Posterior cingulate gyrus (tissue), 11 donors: ENCODE data around the gene SLC5A6.
A peak's percentile ranks its signal among the peaks of the same experiment; 100 is the strongest.
"Not testable (repeated sequence)": the region's sequence is repeated elsewhere in the genome, so short reads cannot be mapped to it uniquely, and the experiment has no call there.

Experiments
- DNase-seq, 10 donors: peaks; one replicate each; pipeline versions ENCODE4 v3.0.0 to v3.0.0-alpha.2; 2020 to 2021; ENCODE audit warnings: mixed read lengths in 3 of 10
- intact Hi-C: fragments of 100-400 bp; cut with DNase I; formaldehyde crosslinking; loops from one replicate; pipeline ENCODE4 v1.15.1; 2023

Gene SLC5A6

DNA sequence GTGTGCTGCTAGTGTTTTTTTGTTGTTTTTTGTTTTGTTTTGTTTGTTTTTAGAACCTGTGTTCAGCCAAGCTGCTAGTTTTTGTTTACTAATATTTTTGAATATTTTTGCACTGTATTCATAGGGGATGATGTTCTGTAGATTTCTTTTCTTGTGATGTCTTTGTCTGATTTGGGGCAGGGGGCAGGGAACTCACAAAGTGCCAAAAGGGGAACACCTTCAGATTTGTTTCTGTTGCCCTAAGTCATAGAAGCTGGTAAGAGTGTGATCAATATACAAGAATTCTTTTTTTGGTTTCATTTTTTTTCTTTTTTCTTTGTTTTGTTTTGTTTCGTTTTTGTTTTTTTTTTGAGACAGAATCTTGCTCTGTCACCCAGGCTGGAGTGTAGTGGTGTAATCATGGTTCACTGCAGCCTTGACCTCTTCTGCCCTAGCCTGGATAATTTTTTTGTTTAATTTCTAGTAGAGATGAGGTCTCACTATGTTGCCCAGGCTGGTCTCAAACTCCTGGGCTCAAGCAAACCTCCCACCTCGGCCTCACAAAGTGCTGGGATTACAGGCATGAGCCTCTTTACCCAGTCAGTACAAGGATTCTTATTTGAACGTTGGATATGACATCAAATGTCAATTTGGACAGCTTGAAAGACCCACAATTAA lies 32.6 kb downstream of the SLC5A6 start:
- intact Hi-C loops, result no loop called here
- no peak for DNase-seq

DNA sequence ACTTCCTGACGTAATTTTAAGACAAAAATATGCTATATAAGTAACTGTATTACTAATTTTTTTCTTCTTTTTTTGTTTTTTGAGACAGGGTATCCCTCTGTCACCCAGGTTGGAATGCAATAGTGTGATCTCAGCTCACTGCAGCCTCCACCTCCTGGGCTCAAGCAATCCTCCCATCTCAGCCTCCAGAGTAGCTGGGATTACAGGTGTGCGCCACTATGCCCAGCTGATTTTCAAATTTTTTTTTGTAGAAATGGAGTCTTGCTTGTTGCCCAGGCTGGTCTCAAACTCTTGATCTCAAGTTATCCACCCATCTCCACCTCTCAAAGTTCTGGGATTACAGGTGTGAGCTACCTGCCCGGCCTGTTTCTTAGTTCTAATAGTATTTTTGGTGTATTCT lies 33.6 kb downstream of the SLC5A6 start:
- intact Hi-C loops, result no loop called here
- DNase-seq, result no peak

DNA sequence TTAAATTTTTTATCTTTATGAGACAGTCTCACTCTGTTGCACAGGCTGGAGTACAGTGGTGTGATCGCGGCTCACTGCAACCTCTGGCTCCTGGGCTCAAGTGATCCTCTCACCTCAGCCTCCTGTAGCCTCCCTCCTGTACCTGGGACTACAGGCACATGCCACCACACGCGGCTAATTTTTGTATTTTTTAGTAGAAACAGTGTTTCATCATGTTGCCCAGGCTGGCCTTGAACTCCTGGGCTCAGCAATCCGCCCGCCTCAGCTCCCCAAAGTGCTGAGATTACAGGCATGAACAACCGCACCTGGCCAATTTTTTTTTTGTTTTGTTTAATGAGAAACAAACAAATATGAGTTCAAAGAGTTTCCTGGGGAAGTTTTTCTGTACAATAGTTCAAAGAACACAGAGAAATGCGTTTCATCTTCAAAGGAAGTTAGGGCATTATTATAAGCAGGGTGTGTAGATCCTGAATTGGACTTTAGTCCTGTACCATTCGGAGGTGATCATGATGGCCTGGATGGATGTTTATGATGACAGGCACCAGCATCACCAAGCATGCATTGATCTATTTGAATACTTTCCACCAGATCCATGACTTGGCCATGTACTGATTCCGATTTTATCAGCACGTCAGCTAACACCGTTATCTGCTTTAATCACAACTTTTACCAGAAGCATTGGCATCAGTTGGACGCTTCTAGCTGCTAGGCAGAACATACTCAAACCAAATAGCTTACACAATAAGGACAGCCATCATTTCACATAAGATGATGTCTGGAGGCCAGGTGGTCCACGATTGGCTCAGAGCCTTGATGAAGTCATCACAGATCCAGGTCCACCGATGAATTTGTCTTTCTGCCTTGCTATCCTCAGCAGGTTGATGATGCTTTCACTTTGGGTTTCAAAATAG lies 34.4 kb downstream of the SLC5A6 start:
- intact Hi-C loops, result no loop called here
- DNase-seq, result no peak

DNA sequence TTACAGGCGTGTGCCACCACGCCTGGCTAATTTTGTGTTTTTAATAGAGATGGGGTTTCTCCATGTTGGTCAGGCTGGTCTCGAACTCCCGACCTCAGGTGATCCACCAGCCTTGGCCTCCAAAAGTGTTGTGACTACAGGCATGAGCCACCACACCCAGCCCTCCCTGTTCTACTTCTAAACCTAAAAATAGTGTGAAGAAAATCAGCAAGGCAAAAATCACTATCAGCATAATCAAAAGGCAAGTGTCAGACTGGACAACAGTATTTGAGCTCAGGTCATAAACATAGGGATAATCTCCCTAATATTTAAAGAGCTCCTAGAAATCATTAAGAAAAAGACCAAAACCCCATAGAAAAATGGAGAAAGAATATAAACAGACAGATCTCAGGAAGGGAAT lies 36.3 kb downstream of the SLC5A6 start:
- intact Hi-C loops, DNase-seq: not testable (repeated sequence)

DNA sequence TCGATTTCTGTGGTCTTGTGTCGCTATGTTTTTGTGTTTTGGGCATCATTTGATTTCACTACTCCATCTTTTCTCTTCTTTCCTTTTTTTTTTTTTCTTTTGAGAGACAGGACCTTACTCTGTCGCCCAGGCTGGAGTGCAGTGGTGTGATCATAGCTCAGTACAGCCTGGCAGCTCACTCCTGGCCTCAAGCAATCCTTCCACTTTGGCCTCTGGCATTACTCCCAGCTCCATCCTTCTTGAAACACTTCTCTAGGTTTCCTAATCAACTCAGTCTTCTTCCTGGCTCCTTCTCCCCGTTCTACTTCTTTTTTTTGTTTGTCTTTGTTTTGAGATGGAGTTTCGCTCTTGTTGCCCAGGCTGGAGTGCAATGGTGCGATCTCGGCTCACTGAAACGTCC lies 36.7 kb downstream of the SLC5A6 start:
- DNase-seq, result no peak
- intact Hi-C loops, result no loop called here

DNA sequence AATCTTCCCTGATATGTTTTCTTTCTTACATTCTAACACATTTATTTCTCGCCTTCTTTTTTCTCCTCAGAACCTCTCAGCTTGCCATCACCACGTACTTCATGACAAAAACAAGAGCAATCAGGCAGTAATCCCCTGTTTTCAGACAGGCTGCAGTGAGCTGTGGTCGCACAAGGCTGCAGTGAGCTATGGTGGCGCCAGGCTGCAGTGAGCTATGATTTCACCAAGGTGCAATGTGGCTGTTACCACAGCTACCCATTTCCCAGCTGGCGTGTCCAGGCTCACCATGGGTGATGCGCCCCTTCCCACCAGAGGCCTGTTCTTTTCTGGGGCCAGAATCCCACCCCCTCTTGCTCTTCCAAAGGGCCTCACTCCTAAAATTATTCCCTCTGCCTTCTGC lies 37.4 kb downstream of the SLC5A6 start:
- DNase-seq, result peak in 1 of 10 donors; percentile 87
- intact Hi-C loops, result no loop called here

DNA sequence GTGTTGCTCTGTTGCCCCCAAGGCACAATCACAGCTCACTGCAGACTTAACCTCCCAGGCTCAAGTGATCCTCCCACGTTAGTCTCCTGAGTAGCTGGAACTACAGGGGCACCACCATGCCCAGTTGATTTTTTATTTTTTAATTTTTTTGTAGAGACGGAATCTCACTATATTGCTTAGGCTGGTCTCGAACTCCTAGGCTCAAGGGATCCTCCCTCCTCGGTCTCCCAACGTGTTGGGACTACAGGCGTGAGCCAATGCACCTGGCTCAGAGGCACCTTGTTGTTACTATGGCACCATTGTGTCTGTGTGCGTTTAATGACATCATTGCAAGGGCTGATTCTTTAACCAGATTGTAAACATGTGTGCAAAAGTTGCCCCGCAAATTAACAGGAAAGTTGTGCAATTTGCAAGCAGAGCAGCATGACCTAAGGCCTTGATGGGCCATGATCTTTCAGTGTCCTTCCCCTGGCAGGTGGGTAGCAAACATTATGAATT lies 40.7 kb downstream of the SLC5A6 start:
- DNase-seq, result no peak

DNA sequence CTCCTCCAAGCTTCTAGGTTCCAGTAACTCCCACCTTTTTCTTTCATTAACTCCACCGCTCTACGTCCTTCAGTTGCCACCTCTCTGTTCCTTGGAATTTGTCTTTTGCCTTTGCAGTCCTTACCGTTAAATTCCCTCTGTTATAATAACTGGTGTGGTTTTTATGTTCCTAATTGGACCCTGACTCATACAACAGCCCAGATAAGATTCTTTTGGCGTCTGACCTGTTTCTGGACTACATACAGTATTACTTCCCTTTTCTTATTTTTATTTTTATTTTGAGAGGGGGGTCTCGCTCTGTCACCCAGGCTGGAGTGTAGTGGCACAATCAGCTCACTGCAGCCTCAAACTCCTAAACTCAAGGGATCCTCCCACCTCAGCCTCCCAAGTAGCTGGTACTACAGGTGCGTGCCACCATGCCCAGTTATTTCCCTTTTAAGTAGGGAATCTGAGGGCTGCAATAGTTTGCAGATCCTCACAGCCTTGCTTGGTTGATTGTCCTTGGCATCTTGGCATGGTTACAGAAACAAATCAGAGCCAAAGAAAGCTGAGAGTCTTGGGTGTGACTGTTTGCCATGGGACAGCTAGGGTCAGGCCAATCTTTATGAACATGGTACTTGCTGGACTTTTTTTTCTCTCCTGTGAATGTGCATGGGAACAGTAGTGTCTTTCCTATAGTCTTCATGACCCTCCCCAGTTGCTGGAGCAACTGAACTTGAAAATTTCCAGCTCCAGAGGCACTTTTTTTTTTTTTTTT lies 41.3 kb downstream of the SLC5A6 start:
- DNase-seq, result no peak
- intact Hi-C loops, result no loop called here

More for the DNA sequence above, 40.7 kb downstream of the SLC5A6 start:
- intact Hi-C loops, result no loop called here

DNA sequence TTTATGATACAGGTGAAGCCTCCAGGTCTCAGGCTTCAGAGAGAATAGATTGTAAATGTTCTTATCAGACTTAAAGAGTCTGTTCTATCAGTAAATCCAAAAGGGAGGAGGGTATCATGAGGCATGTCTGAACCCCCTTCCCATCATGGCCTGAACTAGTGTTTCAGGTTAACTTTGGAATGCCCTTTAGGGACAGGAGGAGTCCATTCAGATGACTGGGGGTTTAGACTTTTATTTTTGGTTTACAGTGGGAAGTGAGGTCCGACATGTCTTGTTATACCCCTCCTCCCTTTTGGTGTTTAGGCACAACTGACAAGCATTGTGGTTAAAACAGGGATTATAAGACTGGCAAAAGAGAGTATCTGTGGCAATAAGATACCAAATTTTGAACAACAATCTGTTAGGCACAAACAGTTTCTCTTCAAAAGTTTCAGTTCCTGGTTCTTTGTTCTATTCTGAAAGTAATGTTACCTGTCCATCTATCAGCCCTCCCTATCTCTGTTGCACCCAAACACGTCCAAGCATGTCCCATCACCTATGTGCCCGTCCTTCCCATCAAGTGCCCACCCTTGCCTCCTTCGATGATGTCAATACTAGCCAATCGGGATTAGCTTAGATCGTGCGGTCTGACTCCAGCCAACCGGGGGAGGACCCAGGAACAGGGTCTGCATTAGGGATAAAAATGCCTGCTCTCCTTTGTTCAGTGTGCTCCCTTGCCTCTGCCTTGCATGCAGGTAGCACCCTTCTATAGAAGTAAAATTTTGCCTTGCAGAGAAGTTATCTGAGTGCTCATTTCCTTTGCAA lies 46.9 kb downstream of the SLC5A6 start:
- intact Hi-C loops, result no loop called here
- DNase-seq, result no peak

DNA sequence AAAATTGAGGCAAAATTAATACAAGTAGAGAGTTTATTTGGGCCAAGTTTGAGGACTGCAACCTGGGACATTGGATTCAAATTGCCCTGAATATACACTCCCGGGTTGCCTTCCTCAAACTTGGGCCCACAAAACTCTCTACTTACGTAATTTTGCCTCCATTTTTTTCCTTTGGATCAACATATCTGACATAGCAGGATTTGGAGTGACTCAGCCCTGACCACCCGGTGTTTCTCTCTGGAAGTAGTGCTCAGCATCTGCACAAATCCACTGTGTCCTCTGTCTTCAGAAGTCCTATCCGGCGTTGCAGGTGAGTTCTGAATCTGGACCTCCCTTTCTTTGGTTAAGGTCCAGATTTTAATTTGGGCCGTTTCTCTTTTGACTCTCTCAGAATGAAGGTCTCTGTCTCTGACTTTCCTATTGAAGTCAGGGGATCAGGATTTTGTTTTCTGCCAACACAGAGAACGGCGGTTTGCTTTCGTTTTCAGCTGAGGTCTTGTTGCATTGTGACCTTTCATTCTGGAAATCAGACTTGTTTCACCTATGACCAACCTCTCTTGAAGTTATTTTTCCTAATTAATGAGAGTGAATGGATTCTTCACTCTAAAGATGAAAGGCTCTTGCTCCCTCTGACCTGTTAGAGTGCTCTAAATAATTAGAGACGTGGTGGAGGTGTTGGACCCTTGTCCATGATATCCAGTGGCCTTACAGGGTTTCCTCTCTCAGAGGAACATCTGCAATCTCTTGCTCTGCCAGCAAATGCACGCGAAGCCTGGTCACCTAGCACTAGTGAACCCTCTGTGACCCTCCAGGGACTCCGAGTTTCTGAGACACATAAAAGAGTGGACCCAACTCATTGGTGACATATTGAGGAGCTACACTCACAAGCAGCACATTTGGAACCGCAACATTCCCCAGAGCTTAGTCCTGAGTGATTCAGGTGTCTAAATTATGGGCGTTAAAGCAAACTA lies 49.6 kb downstream of the SLC5A6 start:
- intact Hi-C loops, result no loop called here

DNA sequence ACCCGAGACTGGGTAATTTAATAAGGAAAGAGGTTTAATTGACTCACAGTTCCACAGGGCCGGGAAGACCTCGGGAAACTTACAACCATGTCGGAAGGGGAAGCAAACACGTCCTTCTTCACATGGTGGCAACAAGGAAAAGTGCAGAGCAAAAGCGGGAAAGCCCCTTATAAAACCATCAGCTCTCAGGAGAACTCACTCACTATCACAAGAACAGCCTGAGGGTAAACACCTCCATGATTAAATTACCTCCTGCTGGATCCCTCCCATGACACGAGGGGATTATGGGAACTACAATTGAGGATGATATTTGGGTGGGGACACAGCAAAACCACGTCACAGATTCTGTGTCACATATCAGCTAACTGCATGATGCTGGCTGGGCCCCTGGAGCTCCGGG lies 51.9 kb downstream of the SLC5A6 start:
- no peak for DNase-seq
- intact Hi-C loops, result no loop called here

More for the DNA sequence above, 49.6 kb downstream of the SLC5A6 start:
- DNase-seq, result no peak

DNA sequence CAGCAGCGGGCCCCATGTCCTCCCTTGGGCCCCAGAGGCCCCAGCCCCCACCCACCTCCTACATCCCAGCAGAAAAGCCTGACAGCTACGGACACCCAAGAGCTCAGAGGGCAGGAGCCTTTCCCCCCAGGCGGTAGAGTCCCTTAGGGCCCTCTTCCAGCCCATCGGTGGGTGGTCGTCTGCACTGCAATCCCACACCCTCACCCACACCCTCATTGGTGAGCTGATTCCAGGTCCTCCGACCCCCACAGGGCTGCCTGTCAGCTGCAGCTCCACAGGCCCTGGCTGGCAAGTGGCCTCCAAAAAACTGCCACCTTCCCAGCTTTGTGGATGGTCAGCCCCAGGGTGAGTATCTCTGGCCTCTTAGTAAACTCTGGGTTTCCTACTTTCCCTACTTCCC lies 52.8 kb downstream of the SLC5A6 start:
- intact Hi-C loops, result no loop called here
- DNase-seq, result no peak

DNA sequence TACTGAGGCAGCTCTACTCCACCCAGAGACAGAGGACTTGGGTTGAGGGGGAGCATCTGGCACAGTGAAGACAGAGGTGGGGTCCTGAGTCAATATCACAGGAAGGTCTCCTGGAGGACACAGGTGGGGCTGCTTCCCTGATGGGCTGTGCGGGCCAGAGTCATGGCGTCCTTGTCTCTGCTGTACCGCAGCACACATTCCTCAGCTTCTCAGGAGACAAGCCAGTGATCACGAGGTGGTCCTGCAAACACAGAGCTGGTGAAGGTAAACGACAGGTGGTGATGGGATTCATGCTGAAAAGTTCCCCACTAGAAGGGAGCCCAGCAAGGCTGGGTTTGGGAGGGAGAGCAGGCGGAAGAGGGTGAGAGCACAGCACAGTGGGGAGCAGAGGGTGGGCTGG lies 53.6 kb downstream of the SLC5A6 start:
- DNase-seq, result no peak
- intact Hi-C loops, result no loop called here

DNA sequence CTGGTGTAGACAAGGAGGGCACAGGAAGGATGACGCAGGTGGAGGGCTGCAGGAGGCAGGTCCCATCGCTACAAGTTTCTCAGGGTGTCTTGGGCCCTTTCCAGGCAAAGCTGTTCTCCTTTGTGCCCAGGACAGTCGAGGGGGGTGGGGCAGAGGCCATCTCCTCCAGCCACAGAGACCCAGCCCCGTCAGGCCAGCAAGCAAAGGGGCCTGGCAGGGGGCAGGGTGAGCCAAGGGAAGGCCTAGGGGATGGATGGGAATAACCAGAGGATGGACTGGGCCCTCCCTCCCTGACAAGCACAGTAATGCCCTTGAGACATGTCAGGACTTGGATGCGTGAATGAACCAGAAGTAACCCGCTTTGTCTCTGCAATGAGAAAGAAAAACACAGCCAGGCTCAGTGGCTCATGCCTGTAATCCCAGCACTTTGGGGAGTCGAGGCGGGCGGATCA lies 57.0 kb downstream of the SLC5A6 start:
- no peak for DNase-seq
- intact Hi-C loops, result no loop called here

DNA sequence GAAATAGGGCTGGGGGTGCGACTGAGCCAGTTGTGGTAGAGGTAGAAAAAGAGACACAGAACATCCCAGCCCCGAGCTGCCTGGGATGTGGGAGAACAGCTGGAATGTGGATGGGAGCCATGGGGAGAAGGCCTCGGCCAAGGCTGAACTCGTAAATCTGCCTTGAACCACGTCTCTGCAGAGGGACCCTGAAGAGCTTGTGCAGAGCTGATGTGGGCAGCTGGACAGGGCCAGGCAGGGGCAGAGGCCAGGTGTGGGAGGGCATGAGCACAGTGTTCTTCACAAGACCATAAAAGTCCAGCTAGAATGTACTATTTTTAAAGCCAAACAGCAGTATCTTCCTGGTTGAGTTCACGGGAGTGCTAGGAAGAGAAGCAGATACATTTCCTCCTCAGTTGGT lies 57.6 kb downstream of the SLC5A6 start:
- DNase-seq, result no peak
- intact Hi-C loops, result no loop called here

DNA sequence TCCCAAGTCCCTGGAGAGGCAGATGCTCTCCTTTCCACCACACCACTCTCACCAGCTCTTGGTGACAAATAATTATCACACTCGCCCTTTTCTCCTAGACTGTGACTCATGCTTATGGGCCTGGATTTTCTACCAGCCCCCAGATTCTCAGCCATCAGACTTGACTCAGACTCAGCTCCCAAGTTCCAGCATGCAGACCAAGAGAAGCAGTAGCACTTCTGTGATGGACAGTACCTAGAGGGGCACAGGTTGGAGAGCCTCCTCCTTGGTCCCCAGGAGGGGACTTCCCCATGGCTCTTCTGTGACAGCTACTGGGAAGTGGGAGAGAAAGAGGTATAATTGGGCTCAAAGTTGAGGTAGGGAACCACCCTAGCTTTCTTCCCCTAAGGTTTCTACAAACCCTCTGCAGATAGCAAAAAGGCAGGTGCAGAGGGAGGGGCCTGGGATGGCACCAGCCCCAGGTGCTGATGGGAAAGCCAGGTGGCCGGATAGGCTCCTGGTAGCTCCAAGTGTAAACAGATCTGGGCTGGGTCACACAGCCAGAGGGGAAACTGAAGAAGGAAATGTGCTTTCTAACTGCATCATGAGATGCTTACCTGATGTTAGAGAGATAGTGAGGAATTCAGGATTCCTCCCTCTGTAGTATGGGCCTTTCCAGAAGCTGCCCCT lies 59.1 kb downstream of the SLC5A6 start:
- peak in 1 of 10 donors; percentile 26 for DNase-seq
- intact Hi-C loops, result no loop called here

DNA sequence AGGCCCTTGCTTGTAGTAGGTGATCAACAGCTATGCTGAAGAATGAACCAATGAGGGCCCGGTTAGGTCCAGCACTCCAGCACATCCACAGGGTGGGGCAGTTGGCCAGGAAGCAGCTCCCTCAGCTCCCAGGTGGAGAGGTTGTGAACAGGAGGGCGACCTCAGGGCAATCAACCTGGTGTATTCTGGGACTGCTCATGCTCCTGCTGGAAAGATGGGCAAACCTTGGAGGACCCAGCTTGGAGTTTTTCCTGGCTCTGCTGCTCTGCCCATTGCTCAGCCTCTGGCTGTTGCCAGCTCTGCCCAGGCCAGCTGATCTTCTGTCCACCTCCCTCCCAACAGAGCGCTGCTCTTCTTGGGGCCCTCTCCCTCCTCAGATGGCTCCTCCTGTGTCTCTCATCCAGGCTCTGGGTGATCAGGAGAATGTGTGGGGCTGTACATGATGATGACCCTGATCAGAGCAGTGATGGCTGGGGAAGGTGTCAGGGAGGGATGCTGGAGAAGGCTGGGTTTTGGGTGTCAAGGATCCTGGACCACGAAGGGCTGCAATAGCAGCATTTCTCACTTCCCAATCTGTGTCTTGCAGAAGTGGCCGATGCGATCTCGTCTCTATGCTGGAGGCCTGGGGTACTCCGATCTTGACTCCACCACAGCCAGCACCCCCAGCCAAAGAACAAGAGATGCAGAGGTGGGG lies 59.8 kb downstream of the SLC5A6 start:
- intact Hi-C loops, result no loop called here
- peak in 1 of 10 donors; percentile 24 for DNase-seq
